GM19468 (cell line): ENCODE measurements around the gene PXYLP1.

ENCODE experiments used
- ATAC-seq: cut with Tn5 transposase; IDR thresholded peaks from one replicate; pipeline ENCODE4 v1.9.1; 2021; ENCODE audit warnings: mild to moderate bottlenecking, moderate library complexity, moderate number of reproducible peaks; ENCODE audit not compliant: unreplicated experiment; ENCODE audit errors: extremely low read depth

PXYLP1 gene

DNA sequence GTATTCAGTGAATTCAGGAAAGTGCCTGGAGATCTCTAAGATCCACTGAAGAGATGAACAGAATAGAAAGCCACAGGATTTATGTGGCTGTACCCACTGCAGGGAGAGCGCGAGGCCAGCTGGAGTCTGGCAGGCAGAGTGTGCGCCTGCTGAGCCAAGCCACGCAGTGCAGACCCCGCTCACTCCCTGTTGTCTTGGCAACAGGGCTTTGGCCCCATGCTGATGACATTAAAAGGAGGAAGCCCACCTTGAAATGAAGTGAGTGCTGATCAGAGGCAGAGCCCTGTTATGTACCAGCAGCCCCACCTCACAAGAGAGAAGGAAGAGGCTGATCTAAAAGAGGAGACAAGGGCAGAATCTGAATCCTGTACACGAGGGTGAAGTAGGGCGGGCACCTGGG lies 36.7 kb downstream of the PXYLP1 start:
- ATAC-seq = no peak

DNA sequence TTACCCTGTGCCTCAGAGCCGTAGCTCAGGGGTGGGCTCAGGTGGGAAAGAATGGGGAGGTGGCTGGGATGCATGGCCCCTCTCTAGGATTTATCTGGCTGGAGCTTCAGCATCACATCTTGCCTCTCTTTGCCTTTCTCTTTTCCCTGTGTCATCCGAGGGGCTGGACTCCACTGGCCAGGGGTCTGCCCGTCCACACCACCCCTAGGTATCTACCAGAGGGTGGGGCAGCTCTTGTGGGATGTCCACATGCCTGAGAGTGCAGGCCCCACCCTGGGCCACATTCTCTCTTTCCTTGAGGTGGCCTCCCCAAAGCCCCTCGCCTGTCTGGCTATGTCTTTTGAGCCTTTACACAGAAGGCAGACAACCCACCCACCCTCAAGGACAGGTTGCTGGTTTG lies 37.2 kb downstream of the PXYLP1 start:
- ATAC-seq = no peak

DNA sequence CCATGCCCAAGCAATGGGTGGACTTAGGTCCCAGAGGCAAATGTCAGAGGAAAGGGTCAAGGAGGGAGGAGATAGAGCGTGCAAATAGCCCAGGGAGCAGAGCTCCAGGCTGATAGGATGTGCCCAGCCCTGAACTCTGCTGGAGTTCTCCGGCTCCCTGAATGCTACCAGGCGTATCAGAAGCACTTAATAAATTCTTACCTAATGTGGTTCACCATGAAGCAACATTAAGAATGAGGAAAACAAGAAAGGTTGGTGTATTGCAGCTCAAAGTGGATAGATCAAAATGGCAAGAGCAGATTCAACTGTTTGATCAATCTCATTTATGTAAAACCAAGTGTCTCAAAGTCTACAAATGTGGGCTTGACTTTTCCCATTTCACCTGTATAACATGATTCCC lies 38.3 kb downstream of the PXYLP1 start:
- ATAC-seq = no peak

DNA sequence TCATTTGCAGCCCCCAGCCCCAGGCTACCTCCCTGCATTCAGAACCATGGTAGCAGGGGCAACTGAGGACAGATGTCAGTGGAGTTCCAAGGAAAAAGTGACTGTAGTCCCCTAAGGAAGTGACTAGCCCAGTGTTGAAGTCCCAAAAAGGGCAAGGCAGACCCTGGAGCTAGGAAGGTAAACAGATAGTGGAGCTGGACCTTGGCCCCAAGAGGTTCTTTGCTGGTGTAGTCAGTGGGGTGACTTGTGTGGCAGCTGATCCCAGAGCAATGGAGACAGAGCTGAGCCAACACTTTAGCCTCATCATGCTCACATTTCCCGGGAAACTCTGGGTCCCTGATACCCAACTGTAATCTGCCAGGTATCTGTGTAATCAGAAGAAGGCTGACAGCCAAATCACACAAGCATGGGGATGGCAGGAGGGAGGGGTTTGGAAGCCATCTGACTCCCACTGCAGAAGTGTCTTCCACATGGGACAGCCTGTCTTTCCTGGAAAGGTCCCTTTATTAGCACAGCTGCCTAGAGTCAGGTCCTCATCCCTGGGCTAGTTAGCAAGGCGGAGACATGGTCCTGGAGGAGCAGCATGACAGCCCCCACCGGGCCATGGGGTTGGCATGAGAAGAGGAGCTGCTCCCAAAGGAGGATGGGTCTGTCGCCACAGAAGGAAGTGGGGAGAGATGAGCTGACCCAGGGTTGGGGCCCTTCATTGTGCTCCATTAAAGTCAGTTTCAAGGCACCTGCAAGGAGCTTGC lies 39.8 kb downstream of the PXYLP1 start:
- ATAC-seq = no peak

DNA sequence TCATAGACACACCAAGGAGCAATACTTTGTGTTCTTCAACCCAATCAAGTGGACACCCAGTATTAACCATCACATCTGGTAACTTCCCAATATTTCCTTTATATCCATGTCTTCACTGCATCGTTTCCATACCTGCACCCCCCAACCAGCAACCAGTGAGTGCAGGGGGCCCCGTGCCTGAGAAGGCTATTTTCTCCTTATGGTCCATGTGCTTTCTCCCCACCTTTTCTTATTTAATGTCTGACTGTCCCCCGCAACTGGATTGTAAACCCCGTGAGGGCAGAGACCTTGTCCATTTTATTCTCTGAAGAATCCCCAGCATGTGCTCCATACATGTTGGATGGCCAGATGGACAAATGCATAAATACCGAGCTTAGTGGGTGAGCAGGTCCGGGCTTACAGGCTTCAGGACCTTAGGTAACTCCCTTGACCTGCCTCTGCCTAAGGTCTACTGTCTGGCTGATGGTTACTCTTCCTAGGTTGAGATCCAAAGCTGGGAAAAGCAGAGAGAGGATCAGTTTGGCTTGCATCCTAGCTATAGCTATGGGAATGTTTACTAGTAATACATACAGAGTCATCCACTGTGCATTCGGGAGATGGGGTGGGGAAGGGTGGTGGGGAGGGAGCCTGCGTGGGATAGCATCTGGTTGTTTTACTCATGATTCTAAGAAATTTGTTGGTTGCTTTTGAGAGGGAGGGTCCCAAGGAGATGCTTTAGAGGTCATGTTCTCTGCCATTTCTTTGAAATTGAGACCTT lies 41.5 kb downstream of the PXYLP1 start:
- no peak for ATAC-seq

DNA sequence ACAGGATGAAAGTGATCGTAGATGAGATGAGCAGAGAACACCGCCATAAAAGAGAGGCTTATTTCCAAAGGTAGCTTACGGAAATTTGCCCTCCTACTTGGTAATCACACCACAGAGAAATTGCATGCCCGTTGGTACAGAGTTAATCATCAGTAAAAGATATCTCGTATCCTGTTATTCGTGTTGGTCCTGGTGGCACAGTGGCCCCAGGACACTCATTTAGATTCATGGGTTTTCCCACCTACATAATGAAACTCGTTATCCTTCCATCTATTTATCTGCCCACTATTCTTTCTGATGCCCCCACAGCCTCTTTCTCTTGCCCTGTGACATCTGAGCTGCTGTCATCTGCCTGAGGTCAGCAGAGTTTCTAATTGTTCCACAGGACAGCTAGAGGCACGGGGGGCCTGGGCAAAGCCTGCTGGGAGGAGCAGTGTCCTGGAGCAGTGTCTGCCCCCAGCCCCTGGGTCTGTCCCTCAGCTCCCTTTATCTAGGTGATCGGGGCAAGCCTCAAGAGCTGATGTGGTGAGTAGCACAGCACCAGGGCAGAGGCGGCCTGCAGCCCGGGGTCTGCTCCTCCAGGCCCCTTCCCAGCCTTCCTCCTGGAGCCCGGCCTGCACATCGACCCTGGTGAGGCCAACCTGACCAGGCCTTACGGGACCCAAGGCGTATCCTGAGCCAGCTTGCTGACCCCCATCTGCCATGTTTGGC lies 42.2 kb downstream of the PXYLP1 start:
- ATAC-seq = no peak

DNA sequence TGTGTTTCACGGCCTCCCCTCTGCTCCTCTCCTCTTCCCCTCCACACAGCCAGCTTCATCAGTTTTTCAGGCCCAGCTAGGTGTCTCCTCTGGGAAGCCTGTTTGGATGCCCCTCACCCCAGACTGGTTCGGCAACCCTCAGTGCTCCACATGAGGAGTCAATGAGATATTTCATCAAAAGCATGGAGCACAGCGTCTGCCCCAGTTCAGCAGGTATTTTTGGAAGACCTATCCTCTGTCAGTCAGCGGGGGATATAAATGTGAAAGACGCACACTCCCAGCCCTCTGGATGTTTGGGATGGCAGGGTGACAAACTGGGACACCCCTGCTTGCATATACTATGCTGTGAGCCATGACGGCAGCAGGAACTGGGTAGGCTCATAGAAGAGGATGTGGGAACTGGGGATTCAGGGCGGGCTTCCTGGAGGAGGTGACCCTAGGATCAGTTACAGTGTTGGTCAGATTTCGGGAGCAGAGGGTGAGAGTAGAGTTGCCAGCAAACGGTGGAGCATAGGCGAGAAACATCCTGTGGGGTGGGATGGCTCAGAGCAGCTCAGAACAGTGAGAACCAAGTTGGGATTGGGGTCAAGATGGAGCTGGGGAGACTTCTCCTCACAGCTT lies 42.9 kb downstream of the PXYLP1 start:
- no peak for ATAC-seq

DNA sequence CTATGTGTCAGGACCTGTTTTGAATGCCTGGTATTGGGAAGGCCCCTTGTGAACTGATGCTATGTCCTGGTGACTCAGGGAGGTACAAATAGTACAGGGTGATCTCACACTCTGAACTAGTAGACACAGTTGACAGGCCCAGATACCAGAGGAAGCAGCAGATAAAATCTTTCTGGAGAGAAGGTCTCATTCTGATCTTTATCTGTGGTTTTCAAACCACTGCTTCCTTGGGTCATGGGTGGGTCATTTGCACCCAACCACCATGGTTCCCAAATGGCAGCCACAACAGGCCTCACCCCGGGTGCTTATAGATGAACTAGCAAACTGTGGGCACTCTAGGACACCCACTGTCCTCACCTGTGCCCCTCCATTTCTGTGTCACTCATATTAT lies 43.4 kb downstream of the PXYLP1 start:
- no peak for ATAC-seq

DNA sequence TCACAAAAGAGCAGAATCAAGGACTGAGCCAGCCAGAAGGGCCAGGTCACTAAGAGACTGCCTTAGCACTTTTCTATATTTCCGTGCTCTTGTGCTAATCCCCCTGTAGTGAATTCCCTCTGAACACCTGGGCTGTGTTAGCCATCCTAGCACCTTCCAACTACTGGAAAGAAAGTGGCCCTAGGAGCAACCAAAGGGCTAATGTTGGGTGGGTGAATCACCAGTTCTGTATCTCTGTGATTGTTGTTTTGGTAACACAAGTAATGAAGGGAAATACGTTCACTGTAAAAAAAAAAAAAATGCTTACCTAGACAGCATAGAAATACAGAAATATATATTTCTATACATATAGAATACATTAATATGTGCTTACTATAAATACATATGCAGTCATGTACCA lies 43.9 kb downstream of the PXYLP1 start:
- no peak for ATAC-seq

DNA sequence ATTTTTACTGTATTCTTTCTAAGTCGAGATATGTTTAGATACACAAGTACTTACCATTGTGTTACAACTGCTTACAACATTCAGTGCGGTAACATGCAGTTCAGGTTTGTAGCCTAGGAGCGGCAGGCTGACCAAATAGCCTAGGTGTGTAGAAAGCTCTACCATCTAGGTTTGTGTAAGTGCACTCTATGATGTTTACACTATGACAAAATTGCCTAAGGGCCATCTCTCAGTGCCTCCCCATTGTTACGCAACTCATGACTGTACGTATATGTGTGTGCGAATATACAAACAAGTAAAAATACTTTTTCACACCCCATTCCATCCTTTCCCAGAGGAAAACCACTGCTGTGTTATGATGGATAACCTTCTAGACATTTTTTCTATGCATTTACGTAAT lies 44.3 kb downstream of the PXYLP1 start:
- ATAC-seq = no peak

DNA sequence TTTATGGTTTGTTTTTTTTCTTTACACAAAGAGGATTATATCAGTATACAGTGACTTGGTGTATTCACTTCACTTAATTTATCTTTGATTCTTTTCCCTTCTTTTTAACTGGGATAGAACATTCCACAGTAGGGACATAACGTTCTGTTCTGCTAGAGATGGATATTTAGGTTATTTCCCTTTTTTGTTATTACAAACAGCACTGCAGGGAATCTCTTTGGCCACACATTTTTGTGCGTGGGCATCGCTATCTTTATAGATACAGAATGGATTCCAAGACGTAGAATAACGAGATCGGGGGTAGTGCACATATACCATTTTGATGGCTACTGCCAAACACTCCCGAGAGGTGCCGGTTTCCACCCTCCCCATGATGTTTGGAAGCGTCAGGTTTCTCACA lies 44.8 kb downstream of the PXYLP1 start:
- ATAC-seq = no peak

DNA sequence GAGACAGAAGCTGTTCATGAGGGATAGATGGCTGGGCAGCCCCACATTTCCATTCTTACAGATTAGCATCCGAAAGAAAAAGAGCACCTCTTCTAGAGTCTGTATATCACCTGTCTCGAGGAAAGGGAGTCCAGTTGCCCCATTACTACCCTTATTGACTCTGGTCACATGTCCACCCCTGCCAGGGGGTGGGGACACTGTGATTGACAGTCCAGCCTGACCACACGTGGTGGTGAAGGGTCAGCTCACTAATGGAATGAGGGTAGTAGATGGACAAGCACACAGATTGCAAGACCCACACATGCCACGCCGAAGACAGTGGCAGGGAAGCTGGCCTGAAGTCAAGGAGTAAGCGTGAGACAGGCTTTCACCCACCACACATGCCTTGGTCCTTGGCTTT lies 45.8 kb downstream of the PXYLP1 start:
- no peak for ATAC-seq

DNA sequence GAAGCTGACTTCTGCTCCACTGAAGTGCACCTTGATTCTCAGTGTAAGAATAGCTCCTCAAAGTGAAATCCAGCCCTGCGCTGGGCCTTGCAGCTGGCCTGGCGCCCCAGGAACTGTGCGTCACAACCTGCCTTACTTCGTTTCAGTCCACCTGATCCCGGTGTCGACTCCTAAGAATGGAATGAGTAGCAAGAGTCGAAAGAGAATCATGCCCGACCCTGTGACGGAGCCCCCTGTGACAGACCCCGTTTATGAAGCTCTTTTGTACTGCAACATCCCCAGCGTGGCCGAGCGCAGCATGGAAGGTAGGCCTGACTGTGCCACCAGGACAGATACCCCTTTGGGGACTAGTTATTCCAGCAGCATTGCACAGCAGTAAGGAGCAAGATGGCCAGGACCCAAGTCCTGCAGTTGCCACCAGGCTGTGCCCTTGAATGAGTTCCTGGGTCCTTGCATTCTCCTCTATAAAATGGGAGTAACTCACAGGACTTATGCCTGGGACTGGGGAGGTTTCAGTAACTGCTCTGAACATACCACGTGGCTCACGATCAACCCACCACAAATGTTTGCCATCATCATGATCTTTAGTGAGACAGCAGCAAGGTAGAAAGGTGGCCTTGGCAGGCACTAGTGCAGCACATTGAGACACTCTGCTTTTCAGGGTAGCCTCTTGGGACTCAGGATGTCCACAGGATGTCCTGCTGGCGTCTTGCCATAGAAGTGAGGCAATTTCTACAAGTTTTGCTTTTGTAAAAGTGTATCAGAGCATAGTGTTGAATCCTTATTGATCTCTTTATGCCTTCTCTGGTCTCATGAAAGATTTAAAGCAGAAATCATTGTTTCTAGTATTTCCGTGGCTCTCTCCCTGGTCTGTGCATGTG lies 46.8 kb downstream of the PXYLP1 start:
- no peak for ATAC-seq

DNA sequence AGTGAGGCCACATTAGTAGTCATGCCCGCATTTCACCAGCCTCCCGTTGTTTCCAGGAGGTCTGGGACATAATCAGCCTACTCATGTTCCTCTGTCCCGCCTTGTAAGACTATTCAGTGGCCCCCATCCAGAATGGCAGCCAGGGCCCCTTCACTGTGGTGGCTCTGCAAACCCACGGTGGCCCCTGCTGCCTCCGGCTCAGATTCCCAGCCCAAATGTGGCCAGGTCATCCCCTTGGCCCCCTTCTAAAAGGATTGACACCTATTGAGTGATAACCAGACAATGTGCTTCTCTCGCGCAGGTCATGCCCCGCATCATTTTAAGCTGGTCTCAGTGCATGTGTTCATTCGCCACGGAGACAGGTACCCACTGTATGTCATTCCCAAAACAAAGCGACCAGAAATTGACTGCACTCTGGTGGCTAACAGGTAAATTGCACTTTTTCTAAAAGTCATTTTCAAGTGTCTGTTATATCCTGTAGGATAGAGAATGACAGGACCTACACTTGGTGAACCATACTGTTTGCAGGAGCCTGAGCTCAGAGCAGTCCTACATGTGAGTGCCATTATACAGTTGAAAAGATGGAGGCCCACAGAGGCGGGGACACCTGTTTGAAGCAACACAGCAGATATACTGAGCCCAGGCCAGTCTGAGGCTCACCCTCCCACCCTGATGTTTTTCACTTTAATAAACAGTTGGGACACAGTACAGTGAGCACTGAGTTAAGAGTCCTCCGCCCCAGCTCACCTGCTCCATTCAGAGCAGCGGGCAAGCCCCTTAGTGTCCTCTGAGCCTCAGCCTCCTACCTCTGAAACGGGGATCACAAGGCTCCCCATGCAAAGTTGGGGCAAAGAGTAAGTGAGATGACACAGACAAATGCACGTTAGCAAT lies 47.7 kb downstream of the PXYLP1 start:
- ATAC-seq = peak; percentile 60

DNA sequence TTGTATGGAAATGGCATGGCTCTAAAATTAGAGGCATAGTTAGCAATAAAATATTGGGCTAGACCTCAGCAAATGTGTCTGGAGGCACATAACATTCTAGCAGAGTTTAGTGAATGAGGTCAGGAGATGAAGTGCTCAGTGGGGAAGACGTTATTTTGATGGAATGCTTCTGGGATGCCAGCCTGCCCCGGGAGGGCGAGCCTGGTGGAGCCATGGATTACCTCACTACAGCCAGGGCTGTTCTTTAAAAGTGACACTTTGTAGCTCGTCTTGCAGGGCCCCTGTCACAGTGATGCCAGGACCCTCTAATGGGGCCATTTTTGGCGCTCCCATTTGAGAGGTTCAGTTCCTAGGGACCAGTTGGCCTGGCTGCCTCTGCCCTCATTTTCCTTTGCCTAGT lies 48.5 kb downstream of the PXYLP1 start:
- no peak for ATAC-seq

DNA sequence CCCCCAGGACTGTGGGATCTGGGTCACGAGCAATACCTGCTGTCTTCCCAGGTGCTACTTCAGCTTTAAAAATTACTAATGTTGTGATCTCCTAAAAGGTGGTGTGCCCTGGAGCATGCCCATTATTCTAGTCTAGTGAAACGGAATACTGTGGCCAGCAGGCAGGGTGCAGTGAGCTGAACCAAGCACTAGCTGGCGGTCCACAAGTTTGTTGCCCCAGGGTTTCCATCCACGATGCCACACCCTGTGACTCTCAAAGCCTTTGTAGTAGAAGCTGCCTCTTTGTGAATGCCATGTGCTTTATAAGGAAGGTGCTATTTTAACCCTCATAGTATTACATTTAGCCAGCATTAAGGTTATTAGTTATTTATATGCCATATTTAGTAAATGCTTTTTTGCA lies 49.1 kb downstream of the PXYLP1 start:
- ATAC-seq = no peak

DNA sequence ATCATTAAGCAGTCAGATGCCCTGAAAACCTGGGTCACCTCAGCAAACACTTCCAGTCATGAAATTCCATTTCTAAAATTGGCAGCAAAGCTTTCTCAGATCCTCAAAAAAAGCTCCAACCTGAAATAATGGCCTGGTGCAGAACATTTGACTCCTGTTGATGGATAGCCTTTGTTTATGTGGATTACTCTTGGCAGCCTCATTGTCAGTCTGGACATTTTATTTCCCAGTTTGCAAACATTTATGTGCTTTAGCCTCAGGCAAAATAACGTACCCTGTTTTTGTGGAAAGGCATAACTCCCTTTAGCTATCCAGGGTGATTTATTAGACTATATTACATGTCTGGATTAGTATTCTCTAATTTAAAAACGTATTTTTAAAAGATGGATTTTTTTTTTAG lies 53.9 kb downstream of the PXYLP1 start:
- ATAC-seq = no peak

DNA sequence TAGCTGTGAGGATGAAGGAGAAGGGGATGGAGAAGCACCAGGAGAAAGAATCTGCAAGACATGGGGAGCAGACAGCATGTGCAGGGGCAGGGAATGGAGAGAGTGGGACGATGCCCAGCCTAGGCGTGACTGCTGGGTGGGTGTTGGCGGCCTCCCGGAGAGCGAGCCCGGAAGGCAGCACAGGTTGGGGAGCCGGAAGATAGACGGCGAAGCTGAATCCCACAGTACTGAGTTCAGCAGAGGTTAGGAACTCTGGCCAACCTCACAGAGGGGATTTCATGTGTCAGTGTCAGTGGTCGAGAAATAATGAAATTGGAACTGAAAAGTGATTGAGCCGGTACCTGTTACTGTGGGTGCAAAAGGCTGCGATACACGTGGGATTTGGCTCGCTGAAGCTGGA lies 55.2 kb downstream of the PXYLP1 start:
- no peak for ATAC-seq

DNA sequence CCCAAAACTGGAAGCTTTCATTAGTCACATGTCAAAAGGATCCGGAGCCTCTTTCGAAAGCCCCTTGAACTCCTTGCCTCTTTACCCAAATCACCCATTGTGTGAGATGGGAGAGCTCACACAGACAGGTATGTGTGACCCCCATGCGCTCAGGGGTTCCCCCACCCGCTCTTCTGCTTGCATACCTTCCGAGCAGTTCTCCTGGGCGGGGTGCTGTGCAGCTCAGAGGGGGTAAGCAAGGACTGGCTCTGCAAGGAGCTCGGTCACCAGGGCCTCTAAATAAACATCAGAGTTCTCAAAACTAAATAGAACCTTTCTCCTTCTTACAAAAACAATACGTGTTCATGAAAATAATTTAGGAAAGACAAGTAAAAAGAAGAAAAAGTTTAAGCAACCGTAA lies 55.7 kb downstream of the PXYLP1 start:
- no peak for ATAC-seq
